ENCODE measurements around the gene ING5.

The ING5 gene

DNA sequence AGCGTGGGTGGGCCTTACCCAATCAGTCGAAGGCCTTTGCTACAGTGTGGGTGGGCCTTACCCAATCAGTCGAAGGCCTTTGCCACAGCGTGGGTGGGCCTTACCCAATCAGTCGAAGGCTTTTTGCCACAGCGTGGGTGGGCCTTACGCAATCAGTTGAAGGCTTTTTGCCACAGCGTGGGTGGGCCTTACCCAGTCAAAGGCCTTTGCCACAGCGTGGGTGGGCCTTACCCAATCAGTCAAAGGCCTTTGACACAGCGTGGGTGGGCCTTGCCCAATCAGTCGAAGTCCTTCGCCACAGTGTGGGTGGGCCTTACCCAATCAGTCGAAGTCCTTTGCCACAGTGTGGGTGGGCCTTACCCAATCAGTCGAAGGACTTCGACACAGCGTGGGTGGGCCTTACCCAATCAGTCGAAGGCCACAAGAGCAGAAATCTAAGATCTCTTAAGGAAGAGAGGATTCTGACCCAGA lies 58.5 kb downstream of the ING5 start:
- TF ChIP-seq, protein P1, sequence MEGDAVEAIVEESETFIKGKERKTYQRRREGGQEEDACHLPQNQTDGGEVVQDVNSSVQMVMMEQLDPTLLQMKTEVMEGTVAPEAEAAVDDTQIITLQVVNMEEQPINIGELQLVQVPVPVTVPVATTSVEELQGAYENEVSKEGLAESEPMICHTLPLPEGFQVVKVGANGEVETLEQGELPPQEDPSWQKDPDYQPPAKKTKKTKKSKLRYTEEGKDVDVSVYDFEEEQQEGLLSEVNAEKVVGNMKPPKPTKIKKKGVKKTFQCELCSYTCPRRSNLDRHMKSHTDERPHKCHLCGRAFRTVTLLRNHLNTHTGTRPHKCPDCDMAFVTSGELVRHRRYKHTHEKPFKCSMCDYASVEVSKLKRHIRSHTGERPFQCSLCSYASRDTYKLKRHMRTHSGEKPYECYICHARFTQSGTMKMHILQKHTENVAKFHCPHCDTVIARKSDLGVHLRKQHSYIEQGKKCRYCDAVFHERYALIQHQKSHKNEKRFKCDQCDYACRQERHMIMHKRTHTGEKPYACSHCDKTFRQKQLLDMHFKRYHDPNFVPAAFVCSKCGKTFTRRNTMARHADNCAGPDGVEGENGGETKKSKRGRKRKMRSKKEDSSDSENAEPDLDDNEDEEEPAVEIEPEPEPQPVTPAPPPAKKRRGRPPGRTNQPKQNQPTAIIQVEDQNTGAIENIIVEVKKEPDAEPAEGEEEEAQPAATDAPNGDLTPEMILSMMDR (conservative IDR thresholded peaks at IDR 0.05; ENCODE audit: low read depth, low read length), result no peak
- DNase-seq (ENCODE audit: low read depth), result no peak
- no peak overlapping the region for H3K4me3 ChIP-seq (ENCODE audit: low read length)

DNA sequence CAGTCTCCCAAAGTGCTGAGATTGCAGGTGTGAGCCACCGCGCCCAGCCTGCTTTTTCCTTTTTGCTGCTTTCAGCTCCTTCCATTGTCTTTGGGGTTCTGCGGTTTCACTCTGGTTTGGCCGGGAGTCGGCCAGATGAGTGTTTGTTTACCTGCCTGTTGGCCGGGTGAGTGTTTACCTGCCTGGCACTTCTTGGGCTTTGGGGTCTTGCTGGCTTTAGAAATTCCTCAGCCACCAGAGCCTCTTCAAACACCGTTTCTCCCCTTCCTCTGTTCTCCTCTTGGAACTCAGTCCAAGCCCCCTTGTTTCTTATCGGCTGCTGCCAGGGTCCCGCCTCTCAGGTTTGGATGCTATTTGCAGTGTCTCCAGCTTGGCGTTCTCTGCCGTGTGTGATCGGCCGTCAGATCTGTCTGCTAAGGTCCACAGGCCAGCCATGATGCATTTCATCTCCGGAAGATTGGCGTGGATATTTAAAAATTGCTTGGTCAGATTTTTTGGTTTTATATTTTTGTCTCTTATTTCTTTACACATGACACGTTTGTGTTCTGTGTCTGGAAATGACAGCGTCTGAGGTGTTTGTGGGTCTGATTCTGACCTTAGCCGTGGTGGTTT lies 60.6 kb downstream of the ING5 start:
- no peak overlapping the region for H3K4me3 ChIP-seq (ENCODE audit: low read length)
- TF ChIP-seq, protein P1 (conservative IDR thresholded peaks at IDR 0.05; ENCODE audit: low read depth, low read length), result no peak
- DNase-seq (ENCODE audit: low read depth), result no peak

DNA sequence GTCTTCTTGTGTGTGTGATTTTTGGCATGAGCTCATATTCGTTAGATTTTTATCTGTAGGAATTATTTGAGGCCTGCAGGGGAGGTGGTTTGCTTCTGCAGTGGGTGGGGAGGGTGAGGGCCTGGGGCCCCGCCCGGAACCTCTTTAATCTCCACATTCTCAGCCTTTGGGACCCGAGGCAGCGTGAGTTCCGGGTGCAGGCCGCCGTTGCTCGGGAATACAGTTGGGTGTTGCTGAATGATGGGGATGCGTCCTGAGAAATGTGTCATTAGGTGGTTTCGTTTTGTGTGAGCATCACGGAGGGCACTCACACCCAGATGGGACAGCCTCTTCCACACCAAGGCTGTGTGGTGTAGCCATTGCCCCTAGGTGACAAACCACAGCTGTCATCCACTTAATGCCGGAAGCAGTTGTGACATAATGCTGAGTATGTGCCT lies 61.1 kb downstream of the ING5 start:
- no peak for DNase-seq (ENCODE audit: low read depth)
- TF ChIP-seq, protein P1 (conservative IDR thresholded peaks at IDR 0.05; ENCODE audit: low read depth, low read length), result no peak
- H3K4me3 ChIP-seq (ENCODE audit: low read length), result no peak overlapping the region

DNA sequence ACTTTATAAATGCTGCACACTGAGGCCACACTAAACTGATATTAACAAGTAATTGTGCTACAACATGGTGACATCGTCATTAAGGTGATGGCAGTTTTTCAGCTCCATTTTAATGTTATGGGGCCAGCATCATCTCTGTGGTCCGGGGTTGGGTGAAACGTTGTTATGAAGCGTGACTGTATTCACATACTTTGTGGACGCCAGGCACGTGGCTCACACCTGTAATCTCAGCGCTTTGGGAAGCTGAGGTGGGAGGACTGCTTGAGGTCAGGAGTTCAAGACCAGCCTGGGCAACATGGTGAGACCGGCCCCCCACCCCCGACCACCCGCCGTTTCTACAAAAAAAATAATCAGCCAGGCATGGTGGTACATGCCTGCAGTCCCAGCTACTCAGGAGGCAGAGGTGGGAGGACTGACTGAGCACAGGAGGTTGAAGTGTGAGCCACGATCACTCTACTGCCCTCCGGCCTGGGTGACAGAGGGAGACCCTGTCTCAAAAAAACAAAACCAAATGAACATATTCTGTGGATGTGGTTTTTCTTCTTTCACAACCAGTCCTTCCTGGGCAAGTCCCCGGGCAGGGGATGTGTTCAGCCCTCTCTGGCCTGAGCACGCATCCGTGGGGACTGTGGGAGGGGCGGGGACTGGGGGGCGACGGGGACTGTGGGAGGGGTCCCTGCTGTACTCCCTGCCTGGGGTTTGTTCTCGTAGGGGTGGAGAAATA lies 61.9 kb downstream of the ING5 start:
- DNase-seq (ENCODE audit: low read depth), result no peak
- TF ChIP-seq, protein P1 (conservative IDR thresholded peaks at IDR 0.05; ENCODE audit: low read depth, low read length), result no peak
- no peak overlapping the region for H3K4me3 ChIP-seq (ENCODE audit: low read length)

DNA sequence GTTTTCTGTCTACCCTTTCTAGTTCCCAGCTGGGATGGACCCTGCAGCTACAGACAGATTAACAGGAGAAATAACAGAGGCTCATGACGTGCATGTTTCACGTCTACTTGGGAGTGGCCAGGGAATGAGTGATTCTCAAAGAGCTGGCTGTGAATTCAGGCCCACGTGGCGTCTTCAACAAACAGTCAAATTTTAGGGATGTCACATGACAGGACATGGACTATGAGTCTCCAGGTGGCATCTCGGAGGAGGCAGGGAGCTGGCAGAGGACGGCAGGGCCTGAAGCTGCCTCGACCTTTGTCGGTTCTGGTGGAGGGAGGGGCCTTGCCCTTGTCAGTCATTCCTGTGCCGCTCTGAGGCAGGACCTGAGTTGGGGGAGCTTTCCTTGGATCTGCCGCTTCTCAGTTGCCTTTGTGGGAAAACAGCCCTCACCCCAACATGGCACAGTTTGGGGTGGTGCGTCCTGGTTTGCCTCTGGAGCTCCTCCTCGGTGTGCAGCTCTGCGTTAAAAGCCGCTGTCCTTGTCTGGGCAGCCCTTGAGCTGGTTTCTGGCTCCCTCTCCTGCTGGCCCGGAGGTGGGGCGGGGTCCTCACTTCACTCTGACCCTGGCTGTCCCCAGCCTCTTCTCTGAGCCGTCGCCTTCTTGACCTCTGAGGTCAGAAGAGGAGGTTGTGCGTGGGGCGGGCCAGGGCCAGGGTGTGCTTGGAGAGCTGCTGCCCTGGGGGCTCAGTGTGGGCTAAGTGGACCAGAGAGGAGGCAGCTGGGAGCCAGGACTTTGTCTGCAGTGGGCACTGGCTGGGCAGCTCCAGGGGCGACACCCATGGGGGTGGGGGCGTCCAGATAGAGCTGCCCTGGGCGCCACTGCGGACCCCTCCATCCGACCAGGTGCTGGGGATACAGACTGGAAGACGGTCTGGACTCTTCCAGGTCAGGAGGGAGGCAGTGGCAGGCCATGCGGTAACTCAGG lies 62.7 kb downstream of the ING5 start:
- no peak for DNase-seq (ENCODE audit: low read depth)
- TF ChIP-seq, protein P1 (conservative IDR thresholded peaks at IDR 0.05; ENCODE audit: low read depth, low read length), result no peak
- no peak overlapping the region for H3K4me3 ChIP-seq (ENCODE audit: low read length)

DNA sequence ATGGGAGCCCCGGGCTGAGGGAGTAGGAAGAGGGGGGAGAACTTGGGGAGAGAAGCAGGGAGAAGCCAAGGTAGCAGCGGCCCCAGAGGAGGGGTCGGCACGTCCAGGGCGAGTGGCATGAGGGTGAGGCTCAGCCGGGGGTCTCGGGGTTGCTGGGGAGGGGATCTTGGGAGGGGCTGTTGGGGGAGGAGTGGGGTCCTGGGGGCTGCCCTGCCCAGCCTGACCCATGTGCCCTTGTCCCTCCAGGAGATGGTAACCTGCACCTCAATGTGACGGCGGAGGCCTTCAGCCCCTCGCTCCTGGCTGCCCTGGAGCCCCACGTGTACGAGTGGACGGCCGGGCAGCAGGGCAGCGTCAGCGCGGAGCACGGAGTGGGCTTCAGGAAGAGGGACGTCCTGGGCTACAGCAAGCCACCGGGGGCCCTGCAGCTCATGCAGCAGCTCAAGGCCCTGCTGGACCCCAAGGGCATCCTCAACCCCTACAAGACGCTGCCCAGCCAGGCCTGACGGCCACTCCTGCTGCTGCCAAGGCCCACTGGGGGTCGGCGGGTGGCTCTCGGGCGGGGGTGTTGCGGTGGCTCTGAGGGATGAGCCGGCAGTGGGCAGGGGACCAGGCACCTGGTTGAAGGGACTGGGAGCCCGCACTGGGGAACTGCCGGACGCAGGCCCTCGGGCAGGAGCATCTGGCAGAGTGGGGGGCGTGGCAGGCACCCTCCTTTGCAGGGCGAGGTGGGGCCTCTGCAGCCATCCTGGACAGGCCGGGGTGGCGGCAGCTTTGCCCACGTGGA lies 65.8 kb downstream of the ING5 start:
- no peak for DNase-seq (ENCODE audit: low read depth)
- TF ChIP-seq, protein P1 (conservative IDR thresholded peaks at IDR 0.05; ENCODE audit: low read depth, low read length), result no peak
- H3K4me3 ChIP-seq (ENCODE audit: low read length), result no peak overlapping the region
